B cell (primary cell): Measurements from ENCODE around the gene CADPS. TPM values are rescaled to one million over a fixed set of nuclear protein-coding genes. Genes with fewer than 3 reads are reported as not detected.

ENCODE experiments used
- ATAC-seq: fragments of 200-7000 bp; cut with Tn5 transposase; one replicate; pipeline ENCODE4 v1.10.0; 2021; ENCODE audit warnings: low read depth, mild to moderate bottlenecking, moderate number of reproducible peaks, moderate library complexity
- CTCF ChIA-PET: fragments of 350-600 bp; sonication (Branson Sonifier 250); formaldehyde crosslinking; loops from one replicate; lab custom pipeline; 2021; ENCODE audit warnings: antibody characterized with exemption, inconsistent platforms; lab: Charles Lee
- POLR2A ChIA-PET: fragments of 350-600 bp; sonication (Branson Sonifier 250); formaldehyde crosslinking; loops from one replicate; lab custom pipeline; 2021; ENCODE audit warnings: antibody characterized with exemption; lab: Charles Lee
- DNase-seq: peaks from one replicate; pipeline ENCODE4 v3.0.0; 2013
- H2AFZ ChIP-seq: 2 replicates; pipeline ENCODE4 v1.6.1; 2012; ENCODE audit warnings: mild to moderate bottlenecking, low read depth, low read length; ENCODE audit not compliant: insufficient read depth, poor library complexity, severe bottlenecking
- H3K27ac ChIP-seq, 2 donors: 1 replicate in 1 of 2; 2 replicates in 1 of 2; pipeline ENCODE4 v1.5.1; 2012 to 2013; ENCODE audit warnings: low read length in 2 of 2, mild to moderate bottlenecking in 2 of 2, moderate library complexity in 1 of 2
- H3K27me3 ChIP-seq, 4 experiments: fragments of 200-600 bp in 1 of 4; sonication (generic) in 1 of 4; replicated peaks in 1 of 4; 1 replicate in 2 of 4; 2 replicates in 2 of 4; pipeline versions ENCODE4 v1.6.1 to v1.7.0; 2013 to 2016; ENCODE audit warnings: low read length in 3 of 4, mild to moderate bottlenecking in 2 of 4, mixed read lengths in 1 of 4, moderate library complexity in 1 of 4; ENCODE audit not compliant: insufficient read depth in 4 of 4, control insufficient read depth in 3 of 4; ENCODE audit errors: control extremely low read depth in 1 of 4
- H3K36me3 ChIP-seq, 2 experiments: replicated peaks in 1 of 2; 1 replicate in 1 of 2; 2 replicates in 1 of 2; pipeline versions ENCODE4 v1.6.1 to v1.7.1; 2013; ENCODE audit warnings: low read length in 1 of 2; ENCODE audit not compliant: insufficient read depth in 2 of 2, control insufficient read depth in 1 of 2; ENCODE audit errors: control extremely low read depth in 1 of 2, extremely low read depth in 1 of 2
- H3K4me1 ChIP-seq, 2 donors: fragments of 200-600 bp in 1 of 2; sonication (generic) in 1 of 2; 1 replicate in 1 of 2; 2 replicates in 1 of 2; pipeline versions ENCODE4 v1.5.1 to v1.6.1; 2013 to 2017; ENCODE audit warnings: low read length in 2 of 2; ENCODE audit not compliant: control insufficient read depth in 2 of 2, insufficient read depth in 2 of 2
- H3K4me2 ChIP-seq: replicated peaks from 2 replicates; pipeline ENCODE3; 2012; ENCODE audit warnings: mild to moderate bottlenecking, low read depth, low read length; ENCODE audit not compliant: poor library complexity, severe bottlenecking
- H3K4me3 ChIP-seq, 5 experiments: fragments of 200-600 bp in 1 of 5; sonication (generic) in 1 of 5; 1 replicate in 3 of 5; 2 replicates in 2 of 5; pipeline versions ENCODE4 v1.5.1 to v1.7.0; 2011 to 2016; ENCODE audit warnings: low read length in 4 of 5, mild to moderate bottlenecking in 4 of 5, low read depth in 2 of 5, control low read depth in 1 of 5, moderate library complexity in 1 of 5; ENCODE audit not compliant: insufficient read depth in 1 of 5; ENCODE audit errors: control extremely low read depth in 1 of 5, extremely low read depth in 1 of 5
- H3K79me2 ChIP-seq: fragments of 200-600 bp; sonication (generic); one replicate; pipeline ENCODE4 v1.6.0; 2016; ENCODE audit warnings: low read length; ENCODE audit not compliant: control insufficient read depth, insufficient read depth
- H3K9ac ChIP-seq: fragments of 200-600 bp; sonication (generic); 2 replicates; pipeline ENCODE4 v1.6.1; 2017; ENCODE audit warnings: mild to moderate bottlenecking, low read length, moderate library complexity
- H3K9me3 ChIP-seq, 3 donors: one replicate each; pipeline versions ENCODE4 v1.6.1 to v1.7.1; 2013; ENCODE audit warnings: low read length in 2 of 3; ENCODE audit not compliant: control insufficient read depth in 2 of 3, insufficient read depth in 1 of 3; ENCODE audit errors: control extremely low read depth in 1 of 3
- H4K20me1 ChIP-seq: 2 replicates; pipeline ENCODE4 v1.6.0; 2012; ENCODE audit warnings: mild to moderate bottlenecking, low read length; ENCODE audit not compliant: insufficient read depth, control insufficient read depth, poor library complexity, severe bottlenecking
- H3K27ac Mint-ChIP-seq: one replicate; pipeline ENCODE4 v1.8.0; 2021; ENCODE audit warnings: mixed read lengths
- H3K27me3 Mint-ChIP-seq: one replicate; pipeline ENCODE4 v1.8.0; 2021; ENCODE audit warnings: mixed read lengths
- H3K4me1 Mint-ChIP-seq: one replicate; pipeline ENCODE4 v1.8.0; 2021; ENCODE audit warnings: mixed read lengths
- H3K4me3 Mint-ChIP-seq: one replicate; pipeline ENCODE4 v1.8.0; 2021; ENCODE audit warnings: mixed read lengths
- H3K9me3 Mint-ChIP-seq: one replicate; pipeline ENCODE4 v1.8.0; 2022; ENCODE audit warnings: mixed read lengths; ENCODE audit not compliant: insufficient read depth
- CTCF ChIP-seq: fragments of 200-600 bp; IDR thresholded peaks from one replicate; pipeline ENCODE4 v1.8.0; 2022; ENCODE audit warnings: antibody characterized with exemption, mild to moderate bottlenecking
- EZH2 ChIP-seq: IDR thresholded peaks from 2 replicates; pipeline ENCODE4 v1.6.1; 2012; ENCODE audit warnings: borderline replicate concordance, low read depth, mild to moderate bottlenecking, moderate library complexity, low read length; ENCODE audit not compliant: insufficient read depth, poor library complexity, severe bottlenecking
- WGBS: methylation state at CpG from one replicate; pipeline ENCODE4 v1.1.5; 2013; ENCODE audit warnings: missing lambda C conversion rate; ENCODE audit not compliant: insufficient coverage; 5-methylcytosine and 5-hydroxymethylcytosine counted together
- intact Hi-C: fragments of 100-400 bp; cut with micrococcal nuclease; formaldehyde crosslinking; loops from one replicate; pipeline ENCODE4 v1.10.0; 2022
- polyA plus RNA-seq: library from polyadenylated mRNA; depleted of rRNA; stranded (reverse); fragments of >200 nt; gene quantifications from 2 replicates; pipeline ENCODE4 v1.2.3, GENCODE V29; 2012
- total RNA-seq, 2 donors: library from RNA; stranded (reverse); fragments of 120-200 nt in 1 of 2; gene quantifications; 1 replicate in 1 of 2; 2 replicates in 1 of 2; pipeline versions ENCODE4 v1.2.3 to v1.2.4, GENCODE V29; 2013 to 2022

Gene CADPS
- total and polyA plus RNA-seq, 2 donors (not counting 1 experiment from before 2014, with no cell fraction given): 0.16 to 0.22 TPM

GRCh38 chr3:62454916-62455315 is 420.3 kb downstream of the CADPS start:
- Mint-ChIP-seq H3K27me3 (peaks cover 3% of the 10 kb centered on the region), H3K4me1 (no peaks in the 10 kb centered on the region), H3K9me3 (no peaks in the 10 kb centered on the region), H3K27ac (no peak overlapping the region), H3K4me3 (no peak overlapping the region)
- ChIA-PET CTCF (no interaction called here), POLR2A (no interaction called here)
- H3K9ac ChIP-seq: no peak overlapping the region
- no peaks in the 10 kb centered on the region for H3K4me1 ChIP-seq
- no peak overlapping the region for H2AFZ ChIP-seq
- DNase-seq (no peak), ATAC-seq (no peak)
- no peaks in the 10 kb centered on the region for H3K79me2 ChIP-seq
- no peak overlapping the region for H3K4me3 ChIP-seq
- H4K20me1 ChIP-seq: no peaks in the 10 kb centered on the region
- no peaks in the 10 kb centered on the region for H3K36me3 ChIP-seq
- H3K4me2 ChIP-seq: no peak overlapping the region
- no peak overlapping the region for H3K27ac ChIP-seq
- no peak for TF ChIP-seq EZH2
- TF ChIP-seq CTCF: no peak
- WGBS: 78% methylated on average over 3 of the region's 4 CpGs
- H3K27me3 ChIP-seq: no peaks in the 10 kb centered on the region
- H3K9me3 ChIP-seq: peaks cover 0 to 4% (median 0%) of the 10 kb centered on the region in 3 donors
- intact Hi-C loops: no loop called here

- no peak for DNase-seq
- no peak overlapping the region for H3K4me2 ChIP-seq
- intact Hi-C loops: no loop called here
- no peaks in the 10 kb centered on the region for H3K27me3 ChIP-seq
- TF ChIP-seq EZH2 (no peak), CTCF (no peak)
- no peaks in the 10 kb centered on the region for H3K36me3 ChIP-seq
- H3K4me1 ChIP-seq: no peaks in the 10 kb centered on the region
- peaks cover 0 to 4% (median 0%) of the 10 kb centered on the region in 3 donors for H3K9me3 ChIP-seq
- no peaks in the 10 kb centered on the region for H3K79me2 ChIP-seq
- Mint-ChIP-seq H3K27ac (no peak overlapping the region), H3K27me3 (no peaks in the 10 kb centered on the region), H3K9me3 (no peaks in the 10 kb centered on the region), H3K4me3 (no peak overlapping the region), H3K4me1 (no peaks in the 10 kb centered on the region)
- ATAC-seq: no peak
- no peak overlapping the region for H3K9ac ChIP-seq
- H2AFZ ChIP-seq: no peak overlapping the region
- ChIA-PET POLR2A (no interaction called here), CTCF (no interaction called here)
- H3K27ac ChIP-seq: no peak overlapping the region
- H3K4me3 ChIP-seq: no peak overlapping the region
- WGBS: 92% methylated on average over 5 of the region's 6 CpGs
- no peaks in the 10 kb centered on the region for H4K20me1 ChIP-seq
These were observed 421.8 kb downstream of the CADPS start for GRCh38 chr3:62453448-62453847.
